Measurements from ENCODE around the gene KRT26.

The KRT26 gene

DNA sequence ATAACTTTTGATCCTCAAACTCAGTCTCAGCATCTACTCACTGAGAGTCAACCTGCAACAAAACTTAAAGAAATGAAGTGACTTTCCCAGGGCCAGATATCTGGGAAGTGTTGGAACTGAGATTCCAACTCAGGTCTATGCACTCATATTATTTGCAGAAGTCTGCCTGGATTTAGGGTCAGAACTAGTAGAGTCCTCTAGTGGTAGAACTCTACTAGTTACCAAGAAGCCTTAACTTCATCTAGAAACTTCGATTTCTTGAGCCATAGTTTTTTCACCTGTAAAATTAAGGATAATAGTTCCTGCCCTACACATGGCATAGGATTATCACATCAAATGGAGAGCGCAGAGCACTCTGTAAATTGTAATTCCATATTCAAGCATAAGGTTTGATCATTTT lies 45.1 kb downstream of the KRT26 start:
- no peak for DNase-seq

- DNase-seq, result no peak
Observed at GRCh38 chr17:40724656-40725055, 47.3 kb downstream of the KRT26 start.

DNA sequence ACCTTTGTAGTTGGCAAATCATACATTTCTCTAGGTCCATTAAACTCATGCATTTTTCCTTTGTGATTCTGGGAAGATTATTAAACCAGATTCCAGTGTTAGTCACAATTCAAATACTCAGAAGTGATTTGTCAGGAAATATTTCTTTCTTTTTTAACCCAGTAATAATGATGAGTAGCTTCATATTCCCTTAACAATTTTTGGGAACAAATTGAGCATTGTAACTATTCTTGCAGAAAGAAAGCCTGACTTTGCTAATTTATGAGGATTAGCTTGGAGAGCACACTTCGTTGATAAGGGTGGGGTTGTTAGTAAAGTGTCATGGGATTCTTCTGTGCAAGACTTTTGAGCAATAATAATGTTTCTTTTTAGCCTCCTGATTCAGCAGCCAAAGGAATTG lies 49.8 kb downstream of the KRT26 start:
- no peak for DNase-seq

GRCh38 chr17:40720899-40721298 lies 51.1 kb downstream of the KRT26 start:
- DNase-seq, result no peak

DNA sequence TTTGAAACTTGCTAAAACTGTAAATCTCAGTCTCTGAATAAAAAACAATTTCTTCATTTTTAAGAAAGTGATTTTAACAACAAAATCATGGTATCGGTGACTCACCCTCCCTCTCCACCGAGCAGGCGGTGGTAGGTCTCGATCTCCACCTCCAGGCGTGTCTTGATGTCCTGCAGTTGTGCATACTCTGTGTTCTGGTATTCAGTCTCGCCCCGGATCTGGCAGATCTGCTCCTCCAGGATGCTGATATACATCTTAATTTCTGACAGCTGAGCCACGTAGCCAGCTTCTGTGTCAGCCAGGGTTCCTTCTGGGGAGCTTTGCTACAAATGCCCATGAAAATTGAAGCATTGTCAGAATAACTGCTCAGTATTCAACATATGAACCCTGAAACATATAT lies 53.1 kb downstream of the KRT26 start:
- no peak for DNase-seq

- no peak for DNase-seq
Observed at GRCh38 chr17:40717776-40718175, 54.2 kb downstream of the KRT26 start.

All from SHP77 (cell line).